ENCODE measurements around the gene PICK1. TPM values are rescaled to one million over a fixed set of nuclear protein-coding genes. Genes with fewer than 3 reads are reported as not detected.

The PICK1 gene
- total and polyA plus RNA-seq, 2 of the 8 experiments (the other 6 are each of a cell fraction or from before 2014, with no cell fraction given), result 20.4 to 22.9 TPM

DNA sequence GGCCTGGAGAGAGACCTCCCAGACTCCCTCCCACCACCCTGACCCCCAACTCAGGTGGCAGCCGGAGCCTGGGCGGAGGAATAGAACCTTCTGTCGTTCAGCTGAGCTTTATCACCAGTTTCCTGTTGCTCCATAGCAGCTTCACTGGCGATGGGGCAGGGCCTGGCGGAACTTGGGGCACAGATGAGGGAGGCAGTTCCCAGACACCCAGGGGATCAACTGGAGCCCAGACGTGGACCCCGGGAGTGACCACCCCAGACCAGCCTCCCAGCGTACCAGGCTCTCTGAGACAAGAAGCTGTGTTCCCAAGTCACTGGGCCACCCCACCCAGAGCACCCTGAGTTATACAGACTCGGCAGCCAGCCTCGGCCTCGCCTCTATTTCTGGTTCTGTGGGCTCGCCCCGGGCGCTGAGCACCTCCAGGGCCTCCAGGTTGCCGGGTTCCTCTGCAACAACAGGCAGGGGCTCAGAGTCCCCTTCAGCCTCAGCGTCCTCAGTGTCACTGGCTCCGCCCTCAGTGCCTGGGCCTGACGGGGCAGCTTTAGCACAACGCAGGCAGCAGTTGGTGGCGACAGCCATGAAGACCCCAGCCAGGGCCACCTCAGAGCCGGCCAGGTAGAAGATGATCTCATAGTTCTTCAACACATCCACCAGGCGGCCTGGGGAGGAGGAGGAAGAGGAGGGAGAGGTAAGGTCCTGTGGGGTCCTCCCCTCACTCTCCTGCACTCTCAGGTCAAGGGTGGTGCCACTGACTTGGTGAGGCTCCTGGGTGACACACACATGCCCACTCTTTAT lies 21.0 kb downstream of the PICK1 start:
- Histone ChIP-seq H2BK15ac (ENCODE audit: low read length) (no peak overlapping the region), H3K56ac (replicated peaks; ENCODE audit: insufficient read length, low read depth, low read length) (no peak overlapping the region), H4K91ac (replicated peaks; ENCODE audit: insufficient read length, low read length) (no peak overlapping the region), H2BK5ac (ENCODE audit: low read depth, low read length) (no peak overlapping the region), H4K8ac (ENCODE audit: extremely low read depth, insufficient read depth, low read length) (peak overlapping the region; percentile 14; the same call in 1 of the 2 replicates), H3K79me1 (ENCODE audit: low read depth, low read length) (no peaks in the 10 kb centered on the region), H2AK5ac (ENCODE audit: low read depth, low read length) (no peak overlapping the region), H4K20me1 (replicated peaks in 1 of 2; ENCODE audit: control insufficient read depth in 1 of 2, insufficient read depth in 2 of 2, low read length in 2 of 2) (peaks cover 0 to 5% of the 10 kb centered on the region in 2 experiments), H3K27me3 (replicated peaks in 1 of 4; ENCODE audit: control insufficient read depth in 3 of 4, extremely low read depth in 1 of 4, insufficient read depth in 3 of 4, low read length in 3 of 4) (peaks cover 7 to 36% (median 33%) of the 10 kb centered on the region in 4 experiments), H3K4ac (replicated peaks; ENCODE audit: insufficient read length, low read depth, low read length) (no peak overlapping the region), H3K23me2 (ENCODE audit: low read depth, low read length) (peaks cover 3% of the 10 kb centered on the region), H2BK120ac (replicated peaks; ENCODE audit: low read depth, low read length) (no peak overlapping the region), H2BK20ac (ENCODE audit: low read length) (no peak overlapping the region), H3K4me2 (ENCODE audit: insufficient read depth in 1 of 2, low read depth in 2 of 2, low read length in 2 of 2) (no peak overlapping the region), H3K18ac (ENCODE audit: extremely low read depth, low read length) (no peak overlapping the region), H2AFZ (ENCODE audit: low read length) (no peak overlapping the region), H3K27ac (ENCODE audit: low read depth, low read length) (no peak overlapping the region), H3K14ac (ENCODE audit: insufficient read length) (no peak overlapping the region), H3K79me2 (ENCODE audit: control insufficient read depth in 1 of 2, insufficient read depth in 2 of 2, low read length in 2 of 2) (no peaks in the 10 kb centered on the region), H3K4me3 (ENCODE audit: extremely low read depth in 1 of 4, insufficient read depth in 2 of 4, low read depth in 3 of 4, low read length in 4 of 4) (no peak overlapping the region), H3K4me1 (replicated peaks in 1 of 4; ENCODE audit: control insufficient read depth in 3 of 4, insufficient read depth in 4 of 4, low read length in 3 of 4) (peaks cover 0 to 17% (median 11%) of the 10 kb centered on the region in 4 experiments; a peak in 5 of 7 replicates), H3K9ac (replicated peaks in 1 of 4; ENCODE audit: extremely low read depth in 1 of 4, low read depth in 3 of 4, low read length in 3 of 4) (no peak overlapping the region), H3K36me3 (ENCODE audit: control insufficient read depth in 2 of 4, insufficient read depth in 4 of 4, low read length in 3 of 4) (peaks cover 0 to 4% (median 2%) of the 10 kb centered on the region in 4 experiments; a peak in 5 of 8 replicates), H4K5ac (ENCODE audit: insufficient read length, low read depth, low read length) (no peak overlapping the region), H3K9me3 (ENCODE audit: insufficient read depth in 2 of 2, low read depth in 1 of 2, low read length in 1 of 2) (no peaks in the 10 kb centered on the region), H3K23ac (ENCODE audit: insufficient read length) (no peak overlapping the region), H2BK12ac (ENCODE audit: low read depth, low read length) (no peak overlapping the region)
- ChIA-PET CTCF (ENCODE audit: partially characterized antibody) (interaction anchor here (1.3 to 2.2 kb wide), 2 partner anchors 11 to 20 kb away, joined by 4 to 7 read pairs; no protein-coding TSS in a partner anchor), POLR2A (ENCODE audit: partially characterized antibody) (interaction anchor here (0.6 to 1.5 kb wide), 4 partner anchors 12 to 323 kb away, joined by 3 to 4 read pairs (median 3); no protein-coding TSS in a partner anchor)
- no peak for DNase-seq (ENCODE audit: low read depth in 1 of 2, low spot score in 2 of 2)
- 89% methylated on average over 22 of the region's 22 CpGs; no CpG with 5 or more reads in 1 of the 2 experiments for WGBS, 2 experiments (ENCODE audit: extremely low coverage in 1 of 2, insufficient coverage in 1 of 2, insufficient read length in 1 of 2, insufficient replicate concordance in 2 of 2, low coverage in 1 of 2, low lambda C conversion rate in 2 of 2, missing lambda C conversion rate in 1 of 2)
- FAIRE-seq, result no peak
- TF ChIP-seq, protein P1, sequence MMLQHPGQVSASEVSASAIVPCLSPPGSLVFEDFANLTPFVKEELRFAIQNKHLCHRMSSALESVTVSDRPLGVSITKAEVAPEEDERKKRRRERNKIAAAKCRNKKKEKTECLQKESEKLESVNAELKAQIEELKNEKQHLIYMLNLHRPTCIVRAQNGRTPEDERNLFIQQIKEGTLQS (IDR thresholded peaks at IDR 0.05; ENCODE audit: insufficient read depth, low read depth, low read length), result no peak
- no peak for TF ChIP-seq KDM1A (IDR thresholded peaks at IDR 0.05; ENCODE audit: borderline replicate concordance, low read length)
- TF ChIP-seq SIX5 (IDR thresholded peaks at IDR 0.05; ENCODE audit: low read depth, low read length), result no peak
- TF ChIP-seq CHD1 (IDR thresholded peaks at IDR 0.05; ENCODE audit: low read depth, low read length), result no peak
